Suppressor macrophage treated with lipopolysaccharide for 1 hour (primary cell): Measurements from ENCODE around the gene GFRA1.
"Not testable (repeated sequence)": the region's sequence is repeated elsewhere in the genome, so short reads cannot be mapped to it uniquely, and the experiment has no call there.

Source experiments
- DNase-seq, 3 donors: peaks; one replicate each; pipeline ENCODE4 v3.0.0-alpha.2; 2020 to 2022

Gene GFRA1

GRCh38 chr10:116195583-116195982 lies 77.4 kb downstream of the GFRA1 start:
- no peak for DNase-seq

- no peak for DNase-seq
Observed at GRCh38 chr10:116195039-116195438, 78.0 kb downstream of the GFRA1 start.

GRCh38 chr10:116194061-116194460 lies 78.9 kb downstream of the GFRA1 start:
- no peak for DNase-seq

GRCh38 chr10:116190883-116191282 lies 82.1 kb downstream of the GFRA1 start:
- DNase-seq, result no peak

- no peak for DNase-seq
Observed at GRCh38 chr10:116186273-116186672, 86.7 kb downstream of the GFRA1 start.

- DNase-seq, result no peak
Observed at GRCh38 chr10:116185199-116185867, 87.7 kb downstream of the GFRA1 start.

- DNase-seq, result no peak
Observed at GRCh38 chr10:116184512-116184794, 88.6 kb downstream of the GFRA1 start.

- DNase-seq, result no peak
Observed at GRCh38 chr10:116183733-116184511, 89.1 kb downstream of the GFRA1 start.

GRCh38 chr10:116182426-116182825 lies 90.6 kb downstream of the GFRA1 start:
- no peak for DNase-seq

GRCh38 chr10:116178086-116178605 lies 94.9 kb downstream of the GFRA1 start:
- DNase-seq, result no peak

- DNase-seq, result no peak
Observed at GRCh38 chr10:116175231-116175630, 97.8 kb downstream of the GFRA1 start.

- no peak for DNase-seq
Observed at GRCh38 chr10:116171505-116171904, 101.5 kb downstream of the GFRA1 start.

GRCh38 chr10:116170815-116171250 lies 102.2 kb downstream of the GFRA1 start:
- no peak for DNase-seq

- no peak for DNase-seq
Observed at GRCh38 chr10:116169782-116170445, 103.1 kb downstream of the GFRA1 start.

GRCh38 chr10:116168745-116169144 lies 104.3 kb downstream of the GFRA1 start:
- DNase-seq, result no peak

- DNase-seq, result no peak
Observed at GRCh38 chr10:116168329-116168728, 104.7 kb downstream of the GFRA1 start.

GRCh38 chr10:116165941-116166340 lies 107.1 kb downstream of the GFRA1 start:
- DNase-seq, result not testable (repeated sequence)

- no peak for DNase-seq
Observed at GRCh38 chr10:116164291-116164690, 108.7 kb downstream of the GFRA1 start.

GRCh38 chr10:116163333-116164131 lies 109.5 kb downstream of the GFRA1 start:
- DNase-seq, result no peak

- DNase-seq, result no peak
Observed at GRCh38 chr10:116162851-116163250, 110.2 kb downstream of the GFRA1 start.

- DNase-seq, result no peak
Observed at GRCh38 chr10:116160271-116160670, 112.7 kb downstream of the GFRA1 start.

- no peak for DNase-seq
Observed at GRCh38 chr10:116159197-116159596, 113.8 kb downstream of the GFRA1 start.

- no peak for DNase-seq
Observed at GRCh38 chr10:116158036-116158435, 115.0 kb downstream of the GFRA1 start.
